Endometrial microvascular endothelial cells (primary cell): ENCODE measurements around the gene ARV1. TPM values are rescaled to one million over a fixed set of nuclear protein-coding genes. Genes with fewer than 3 reads are reported as not detected.
"Not testable (repeated sequence)": the region's sequence is repeated elsewhere in the genome, so short reads cannot be mapped to it uniquely, and the experiment has no call there.

Experiments
- in situ Hi-C: cut with HindIII; loops from 2 replicates; pipeline ENCODE4 v1.10.0; 2017; ENCODE audit warnings: low sequenced_read_pairs, low pct_unique_long_range_greater_than_20kb; ENCODE audit errors: inconsistent ontology term
- total RNA-seq: library from RNA; depleted of rRNA; stranded (reverse); fragments of >200 nt; gene quantifications from one replicate; pipeline ENCODE4 v1.2.3, GENCODE V29; 2015; ENCODE audit errors: inconsistent ontology term

ARV1 gene
- total RNA-seq, 1 donor from 2014 or later = 19.1 TPM

- in situ Hi-C loops = no loop called here
These were observed 6.0 kb upstream of the ARV1 start for GRCh38 chr1:230972855-230973271.

- in situ Hi-C loops = no loop called here
These were observed 3.3 kb upstream of the ARV1 start for GRCh38 chr1:230975636-230976035.

- in situ Hi-C loops = no loop called here
These were observed 2.5 kb upstream of the ARV1 start for GRCh38 chr1:230976360-230976759.

- in situ Hi-C loops = no loop called here
These were observed 1.8 kb upstream of the ARV1 start for GRCh38 chr1:230976825-230977747.

GRCh38 chr1:230977761-230978490, 968 bp upstream of the ARV1 start:
- in situ Hi-C loops = no loop called here

- in situ Hi-C loops = no loop called here
These were observed 459 bp downstream of the ARV1 start for GRCh38 chr1:230979389-230979716.

GRCh38 chr1:230979952-230980351, 1.1 kb downstream of the ARV1 start:
- in situ Hi-C loops = no loop called here

GRCh38 chr1:230982696-230983095, 3.8 kb downstream of the ARV1 start:
- in situ Hi-C loops = no loop called here

- in situ Hi-C loops = no loop called here
These were observed 4.9 kb downstream of the ARV1 start for GRCh38 chr1:230983811-230984210.

GRCh38 chr1:230984622-230985515, 6.0 kb downstream of the ARV1 start:
- in situ Hi-C loops = not testable (repeated sequence)

GRCh38 chr1:230985711-230986110, 6.8 kb downstream of the ARV1 start:
- in situ Hi-C loops = no loop called here

- in situ Hi-C loops = no loop called here
These were observed 8.1 kb downstream of the ARV1 start for GRCh38 chr1:230986976-230987375.

- in situ Hi-C loops = no loop called here
These were observed 8.6 kb downstream of the ARV1 start for GRCh38 chr1:230987448-230987847.

- in situ Hi-C loops = no loop called here
These were observed 13.3 kb downstream of the ARV1 start for GRCh38 chr1:230992100-230992774.

GRCh38 chr1:230994860-230995259, 16.0 kb downstream of the ARV1 start:
- in situ Hi-C loops = no loop called here

GRCh38 chr1:231000201-231000600, 21.3 kb downstream of the ARV1 start:
- in situ Hi-C loops = no loop called here

- in situ Hi-C loops = no loop called here
These were observed 21.7 kb downstream of the ARV1 start for GRCh38 chr1:231000639-231001038.

- in situ Hi-C loops = no loop called here
These were observed 23.0 kb downstream of the ARV1 start for GRCh38 chr1:231001892-231002291.

GRCh38 chr1:231007535-231007934, 28.6 kb downstream of the ARV1 start:
- in situ Hi-C loops = not testable (repeated sequence)
